Renal pelvis (tissue), 4 donors: ENCODE data around the gene AGAP1. TPM values are rescaled to one million over a fixed set of nuclear protein-coding genes. Genes with fewer than 3 reads are reported as not detected.
A peak's percentile ranks its signal among the peaks of the same experiment; 100 is the strongest.

Experiments
- DNase-seq: peaks from one replicate; pipeline ENCODE4 v3.0.0-alpha.2; 2013
- polyA plus RNA-seq, 3 donors: library from polyadenylated mRNA; unstranded; fragments of 120-200 nt; gene quantifications; one replicate each; pipeline ENCODE4 v1.2.1, GENCODE V29; 2013; ENCODE audit not compliant: insufficient read length in 3 of 3

AGAP1 gene
- polyA plus RNA-seq, 3 donors: 20.5 to 23.8 (median 21.0) TPM

- DNase-seq: no peak
Observed at GRCh38 chr2:235709124-235709813, 215.4 kb downstream of the AGAP1 start.

GRCh38 chr2:235709969-235710879 is 216.4 kb downstream of the AGAP1 start:
- DNase-seq: no peak

GRCh38 chr2:235710933-235711332 is 217.1 kb downstream of the AGAP1 start:
- DNase-seq: no peak

GRCh38 chr2:235711527-235711926 is 217.7 kb downstream of the AGAP1 start:
- DNase-seq: no peak

GRCh38 chr2:235712176-235712575 is 218.3 kb downstream of the AGAP1 start:
- no peak for DNase-seq

- DNase-seq: no peak
Observed at GRCh38 chr2:235713189-235713588, 219.3 kb downstream of the AGAP1 start.

GRCh38 chr2:235715601-235716000 is 221.8 kb downstream of the AGAP1 start:
- no peak for DNase-seq

- DNase-seq: peak; percentile 19
Observed at GRCh38 chr2:235716875-235717496, 223.1 kb downstream of the AGAP1 start.

- DNase-seq: no peak
Observed at GRCh38 chr2:235719146-235719942, 225.5 kb downstream of the AGAP1 start.

GRCh38 chr2:235721625-235722024 is 227.8 kb downstream of the AGAP1 start:
- no peak for DNase-seq

GRCh38 chr2:235722869-235723268 is 229.0 kb downstream of the AGAP1 start:
- no peak for DNase-seq

- no peak for DNase-seq
Observed at GRCh38 chr2:235723371-235723770, 229.5 kb downstream of the AGAP1 start.

GRCh38 chr2:235723811-235724465 is 230.1 kb downstream of the AGAP1 start:
- no peak for DNase-seq

- peak; percentile 34 for DNase-seq
Observed at GRCh38 chr2:235725016-235725489, 231.2 kb downstream of the AGAP1 start.

GRCh38 chr2:235725841-235726240 is 232.0 kb downstream of the AGAP1 start:
- no peak for DNase-seq

- DNase-seq: no peak
Observed at GRCh38 chr2:235726554-235726953, 232.7 kb downstream of the AGAP1 start.

GRCh38 chr2:235727174-235727573 is 233.3 kb downstream of the AGAP1 start:
- no peak for DNase-seq

GRCh38 chr2:235727891-235728799 is 234.3 kb downstream of the AGAP1 start:
- DNase-seq: no peak

GRCh38 chr2:235728800-235729556 is 235.1 kb downstream of the AGAP1 start:
- DNase-seq: no peak
